GM18507 (cell line): Measurements from ENCODE around the gene AQP12B.
"Not testable (repeated sequence)": the region's sequence is repeated elsewhere in the genome, so short reads cannot be mapped to it uniquely, and the experiment has no call there.

Source experiments
- DNase-seq: peaks from one replicate; pipeline ENCODE4 v3.0.0; 2011; ENCODE audit warnings: low read depth; ENCODE audit not compliant: insufficient read length; ENCODE audit errors: extremely low spot score
- FAIRE-seq: peaks from 2 replicates; lab custom pipeline; 2011; peaks lifted over from hg19 to GRCh38; lab: Jason Lieb, UNC

The AQP12B gene

GRCh38 chr2:240659883-240660282, 22.8 kb downstream of the AQP12B start:
- not testable (repeated sequence) for FAIRE-seq, DNase-seq

- FAIRE-seq (peak; percentile 54), DNase-seq (peak; percentile 18)
These were observed 26.5 kb downstream of the AQP12B start for GRCh38 chr2:240655931-240656886.

- no peak for FAIRE-seq
- DNase-seq: no peak
These were observed 31.5 kb downstream of the AQP12B start for GRCh38 chr2:240651185-240651584.

- FAIRE-seq: no peak
- DNase-seq: no peak
These were observed 32.3 kb downstream of the AQP12B start for GRCh38 chr2:240650254-240650965.

- FAIRE-seq: no peak
- no peak for DNase-seq
These were observed 33.4 kb downstream of the AQP12B start for GRCh38 chr2:240649331-240649730.

GRCh38 chr2:240648650-240649275, 33.9 kb downstream of the AQP12B start:
- DNase-seq: no peak
- no peak for FAIRE-seq

- no peak for FAIRE-seq
These were observed 34.5 kb downstream of the AQP12B start for GRCh38 chr2:240648155-240648649.

GRCh38 chr2:240647503-240648154, 35.1 kb downstream of the AQP12B start:
- DNase-seq (no peak), FAIRE-seq (no peak)

More at GRCh38 chr2:240648155-240648649, 34.5 kb downstream of the AQP12B start:
- no peak for DNase-seq

GRCh38 chr2:240646900-240647502, 35.7 kb downstream of the AQP12B start:
- DNase-seq: no peak
- no peak for FAIRE-seq

- DNase-seq (no peak), FAIRE-seq (no peak)
These were observed 36.3 kb downstream of the AQP12B start for GRCh38 chr2:240646176-240646899.

- FAIRE-seq (no peak), DNase-seq (no peak)
These were observed 36.9 kb downstream of the AQP12B start for GRCh38 chr2:240645801-240646175.

GRCh38 chr2:240645346-240645745, 37.3 kb downstream of the AQP12B start:
- DNase-seq: no peak
- no peak for FAIRE-seq

- FAIRE-seq (no peak), DNase-seq (no peak)
These were observed 37.8 kb downstream of the AQP12B start for GRCh38 chr2:240644859-240645301.

GRCh38 chr2:240644171-240644651, 38.5 kb downstream of the AQP12B start:
- FAIRE-seq (no peak), DNase-seq (no peak)

- no peak for FAIRE-seq
- DNase-seq: no peak
These were observed 38.9 kb downstream of the AQP12B start for GRCh38 chr2:240643811-240644150.

GRCh38 chr2:240643093-240643810, 39.4 kb downstream of the AQP12B start:
- DNase-seq (no peak), FAIRE-seq (no peak)

GRCh38 chr2:240642806-240643092, 39.9 kb downstream of the AQP12B start:
- no peak for FAIRE-seq

More at GRCh38 chr2:240642806-240643092, 39.9 kb downstream of the AQP12B start:
- no peak for DNase-seq
